ENCODE data around the gene MMAB. TPM values are rescaled to one million over a fixed set of nuclear protein-coding genes. Genes with fewer than 3 reads are reported as not detected.
A peak's percentile ranks its signal among the peaks of the same experiment; 100 is the strongest.

The MMAB gene
- total RNA-seq, 2 donors from 2014 or later, result 23.1 to 79.2 TPM

DNA sequence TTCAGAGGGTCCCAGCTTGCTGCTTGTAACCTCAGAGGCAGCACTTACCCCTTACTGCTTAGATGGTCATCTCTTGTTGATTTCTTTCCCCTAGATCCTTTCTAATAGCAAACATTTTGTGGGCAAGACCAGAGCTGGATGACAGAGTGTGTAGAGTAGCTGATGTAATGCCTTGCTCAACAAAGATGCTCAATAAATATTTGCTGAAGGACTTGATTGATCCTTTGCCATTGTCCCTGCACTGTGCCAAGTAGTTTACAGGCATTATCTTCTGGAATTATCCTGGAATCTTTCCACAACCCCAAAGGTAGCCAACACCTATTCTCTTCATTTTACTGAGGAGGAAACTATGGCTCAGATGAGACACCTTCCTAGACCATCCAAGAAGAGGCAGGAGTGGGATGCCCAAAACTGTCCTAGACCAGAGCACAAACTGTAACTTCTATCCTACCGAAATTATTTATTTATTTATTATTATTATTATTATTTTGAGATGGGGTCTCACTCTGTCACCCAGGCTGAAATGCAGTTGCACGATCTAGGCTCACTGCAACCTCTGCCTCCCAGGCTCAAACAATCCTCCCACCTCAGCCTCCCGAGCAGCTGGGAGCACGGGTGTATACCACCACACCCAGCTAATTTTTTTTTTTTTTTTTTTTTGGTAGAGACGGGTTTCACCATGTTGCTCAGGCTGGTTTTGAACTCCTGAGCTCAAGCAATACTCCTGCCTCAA is 1.4 kb downstream of the MMAB start:
- DNase-seq (ENCODE audit: low spot score), result peak; percentile 43
- WGBS, result 79% methylated on average over 5 of the region's 5 CpGs
- Histone ChIP-seq H3K9me3 (no peaks in the 10 kb centered on the region), H3K27ac (peak overlapping the region; percentile 33 to 90), H3K4me1 (replicated peaks) (peaks cover 4% of the 10 kb centered on the region), H3K36me3 (no peaks in the 10 kb centered on the region), H3K4me3 (no peak overlapping the region), H3K27me3 (replicated peaks; ENCODE audit: insufficient read depth) (no peaks in the 10 kb centered on the region)
- TF ChIP-seq, protein P1, sequence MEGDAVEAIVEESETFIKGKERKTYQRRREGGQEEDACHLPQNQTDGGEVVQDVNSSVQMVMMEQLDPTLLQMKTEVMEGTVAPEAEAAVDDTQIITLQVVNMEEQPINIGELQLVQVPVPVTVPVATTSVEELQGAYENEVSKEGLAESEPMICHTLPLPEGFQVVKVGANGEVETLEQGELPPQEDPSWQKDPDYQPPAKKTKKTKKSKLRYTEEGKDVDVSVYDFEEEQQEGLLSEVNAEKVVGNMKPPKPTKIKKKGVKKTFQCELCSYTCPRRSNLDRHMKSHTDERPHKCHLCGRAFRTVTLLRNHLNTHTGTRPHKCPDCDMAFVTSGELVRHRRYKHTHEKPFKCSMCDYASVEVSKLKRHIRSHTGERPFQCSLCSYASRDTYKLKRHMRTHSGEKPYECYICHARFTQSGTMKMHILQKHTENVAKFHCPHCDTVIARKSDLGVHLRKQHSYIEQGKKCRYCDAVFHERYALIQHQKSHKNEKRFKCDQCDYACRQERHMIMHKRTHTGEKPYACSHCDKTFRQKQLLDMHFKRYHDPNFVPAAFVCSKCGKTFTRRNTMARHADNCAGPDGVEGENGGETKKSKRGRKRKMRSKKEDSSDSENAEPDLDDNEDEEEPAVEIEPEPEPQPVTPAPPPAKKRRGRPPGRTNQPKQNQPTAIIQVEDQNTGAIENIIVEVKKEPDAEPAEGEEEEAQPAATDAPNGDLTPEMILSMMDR (IDR thresholded peaks at IDR 0.05), result no peak
- TF ChIP-seq POLR2AphosphoS5 (IDR thresholded peaks at IDR 0.05), result peak; percentile 80
- intact Hi-C loops (cut with DNase I), result loop anchor here (10.0 kb wide), 1 partner anchor 147 kb away; no protein-coding TSS in a partner anchor

DNA sequence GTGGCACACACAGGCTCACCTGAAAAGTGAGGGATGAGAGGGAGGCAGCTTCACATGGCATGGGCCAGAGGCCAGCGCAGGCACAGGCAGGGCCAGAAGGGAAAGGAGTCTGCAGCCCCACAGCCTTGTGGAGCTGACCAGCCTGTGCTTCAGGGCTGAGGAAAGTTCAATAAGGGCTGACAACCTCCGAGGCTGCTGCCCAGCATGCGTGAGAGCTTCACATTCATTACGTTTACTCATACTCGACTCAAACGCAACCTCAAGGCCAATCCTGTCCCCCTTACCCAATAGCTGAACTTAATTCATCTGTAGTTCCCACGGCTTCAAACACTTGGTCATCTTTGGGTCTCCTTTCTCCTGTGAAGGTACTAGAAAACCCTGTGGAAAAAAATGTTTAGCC is 4.8 kb downstream of the MMAB start:
- Histone ChIP-seq H3K4me3 (no peak overlapping the region), H3K36me3 (peaks cover 0 to 12% of the 10 kb centered on the region in 2 donors), H3K9me3 (no peaks in the 10 kb centered on the region), H3K27me3 (replicated peaks; ENCODE audit: insufficient read depth) (no peaks in the 10 kb centered on the region), H3K27ac (no peak overlapping the region), H3K4me1 (replicated peaks) (peaks cover 4% of the 10 kb centered on the region)
- TF ChIP-seq POLR2A (IDR thresholded peaks at IDR 0.05), result no peak
- TF ChIP-seq, protein P1 (IDR thresholded peaks at IDR 0.05), result no peak
- TF ChIP-seq POLR2AphosphoS5 (IDR thresholded peaks at IDR 0.05), result no peak
- DNase-seq (ENCODE audit: low spot score), result no peak
- intact Hi-C loops (cut with DNase I), result no loop called here
- 80% methylated on average over 7 of the region's 7 CpGs for WGBS

DNA sequence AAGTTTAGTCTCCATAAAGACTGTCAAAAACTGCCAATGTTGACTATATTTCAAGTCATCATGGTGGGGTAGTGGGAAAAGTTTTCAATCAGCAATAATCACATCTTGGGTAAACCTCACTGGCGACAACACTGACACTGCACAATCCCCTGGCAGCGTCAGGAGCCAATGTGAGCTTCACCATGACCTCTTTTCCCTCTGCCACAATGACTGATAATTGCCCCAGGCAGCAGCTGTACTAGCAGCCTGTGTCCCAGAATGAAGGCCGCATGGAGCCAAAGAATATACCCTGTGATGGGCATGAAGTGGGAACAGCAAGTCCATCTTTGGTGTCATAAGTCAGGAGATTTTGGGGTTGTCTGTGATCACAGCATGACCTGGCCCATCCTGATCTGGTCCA is 5.3 kb downstream of the MMAB start:
- Histone ChIP-seq H3K4me3 (no peak overlapping the region), H3K27ac (no peak overlapping the region), H3K36me3 (peaks cover 0 to 12% of the 10 kb centered on the region in 2 donors), H3K4me1 (replicated peaks) (peaks cover 4% of the 10 kb centered on the region), H3K27me3 (replicated peaks; ENCODE audit: insufficient read depth) (no peaks in the 10 kb centered on the region), H3K9me3 (no peaks in the 10 kb centered on the region)
- WGBS, result 78% methylated on average over 3 of the region's 3 CpGs
- intact Hi-C loops (cut with DNase I), result no loop called here
- no peak for TF ChIP-seq POLR2A (IDR thresholded peaks at IDR 0.05)
- TF ChIP-seq, protein P1 (IDR thresholded peaks at IDR 0.05), result no peak
- TF ChIP-seq POLR2AphosphoS5 (IDR thresholded peaks at IDR 0.05), result no peak
- no peak for DNase-seq (ENCODE audit: low spot score)

GRCh38 chr12:109567296-109567695 is 6.0 kb downstream of the MMAB start:
- Histone ChIP-seq H3K27me3 (replicated peaks; ENCODE audit: insufficient read depth) (no peaks in the 10 kb centered on the region), H3K4me3 (no peak overlapping the region), H3K9me3 (no peaks in the 10 kb centered on the region), H3K36me3 (peaks cover 0 to 12% of the 10 kb centered on the region in 2 donors), H3K4me1 (replicated peaks) (peaks cover 4% of the 10 kb centered on the region), H3K27ac (no peak overlapping the region)
- TF ChIP-seq, protein P1 (IDR thresholded peaks at IDR 0.05), result no peak
- peak; percentile 49 for TF ChIP-seq POLR2AphosphoS5 (IDR thresholded peaks at IDR 0.05)
- DNase-seq (ENCODE audit: low spot score), result peak; percentile 17
- 79% methylated on average over 10 of the region's 10 CpGs for WGBS
- intact Hi-C loops (cut with DNase I), result no loop called here

DNA sequence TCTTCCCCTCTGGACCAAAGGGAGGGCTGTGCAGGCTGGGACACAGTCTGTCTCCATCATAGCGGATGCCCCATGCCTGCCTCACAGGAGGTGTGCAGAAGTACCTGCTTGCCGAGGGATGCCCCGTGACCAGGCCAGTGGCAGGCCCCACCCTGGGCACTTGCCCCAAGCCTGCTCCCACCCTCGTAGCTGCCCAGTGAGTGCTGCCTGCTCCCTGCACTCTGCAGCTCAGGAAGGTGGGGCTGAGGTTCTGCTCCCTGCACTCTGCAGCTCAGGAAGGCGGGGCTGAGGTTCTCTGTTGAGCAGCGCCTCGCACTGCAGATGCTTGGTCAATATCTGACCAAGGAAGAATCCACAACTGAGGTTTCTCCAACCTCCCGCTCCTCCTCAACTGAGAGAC is 6.9 kb downstream of the MMAB start:
- TF ChIP-seq POLR2A (IDR thresholded peaks at IDR 0.05), result no peak
- TF ChIP-seq POLR2AphosphoS5 (IDR thresholded peaks at IDR 0.05), result no peak
- TF ChIP-seq, protein P1 (IDR thresholded peaks at IDR 0.05), result no peak
- WGBS, result 87% methylated on average over 6 of the region's 8 CpGs
- Histone ChIP-seq H3K9me3 (no peaks in the 10 kb centered on the region), H3K36me3 (peaks cover 0 to 12% of the 10 kb centered on the region in 2 donors), H3K4me1 (replicated peaks) (peaks cover 2% of the 10 kb centered on the region), H3K27ac (no peak overlapping the region), H3K4me3 (no peak overlapping the region), H3K27me3 (replicated peaks; ENCODE audit: insufficient read depth) (no peaks in the 10 kb centered on the region)
- intact Hi-C loops (cut with DNase I), result no loop called here
- DNase-seq (ENCODE audit: low spot score), result no peak
